ENCODE data around the gene GPR108. TPM values are rescaled to one million over a fixed set of nuclear protein-coding genes. Genes with fewer than 3 reads are reported as not detected.

Gene GPR108
- total and polyA plus RNA-seq, 2 of the 8 experiments (the other 6 are each of a cell fraction or from before 2014, with no cell fraction given), result 34.9 to 46.0 TPM

- Histone ChIP-seq H3K14ac (ENCODE audit: insufficient read length) (no peak overlapping the region), H3K4ac (replicated peaks; ENCODE audit: insufficient read length, low read depth, low read length) (no peak overlapping the region), H2BK5ac (ENCODE audit: low read depth, low read length) (peak overlapping the region; percentile 91; the same call in 1 of the 2 replicates), H3K79me1 (ENCODE audit: low read depth, low read length) (no peaks in the 10 kb centered on the region), H3K36me3 (ENCODE audit: control insufficient read depth in 2 of 4, insufficient read depth in 4 of 4, low read length in 3 of 4) (peaks cover 12 to 36% (median 21%) of the 10 kb centered on the region in 4 experiments), H4K20me1 (replicated peaks in 1 of 2; ENCODE audit: control insufficient read depth in 1 of 2, insufficient read depth in 2 of 2, low read length in 2 of 2) (peaks cover 0 to 3% of the 10 kb centered on the region in 2 experiments), H3K4me3 (ENCODE audit: extremely low read depth in 1 of 4, insufficient read depth in 2 of 4, low read depth in 3 of 4, low read length in 4 of 4) (peak overlapping the region; percentile 11 to 61 (median 47)), H3K23me2 (ENCODE audit: low read depth, low read length) (peaks cover 2% of the 10 kb centered on the region; the same call in 1 of the 2 replicates), H3K27me3 (replicated peaks in 1 of 4; ENCODE audit: control insufficient read depth in 3 of 4, extremely low read depth in 1 of 4, insufficient read depth in 3 of 4, low read length in 3 of 4) (no peaks in the 10 kb centered on the region), H4K5ac (ENCODE audit: insufficient read length, low read depth, low read length) (no peak overlapping the region), H3K27ac (ENCODE audit: low read depth, low read length) (peak overlapping the region; percentile 82), H2AK5ac (ENCODE audit: low read depth, low read length) (no peak overlapping the region), H4K91ac (replicated peaks; ENCODE audit: insufficient read length, low read length) (peak overlapping the region; percentile 5), H3K4me1 (replicated peaks in 1 of 4; ENCODE audit: control insufficient read depth in 3 of 4, insufficient read depth in 4 of 4, low read length in 3 of 4) (peaks cover 0 to 7% (median 5%) of the 10 kb centered on the region in 4 experiments; a peak in 6 of 7 replicates), H3K9ac (replicated peaks in 1 of 4; ENCODE audit: extremely low read depth in 1 of 4, low read depth in 3 of 4, low read length in 3 of 4) (peak overlapping the region in 2 of 4 experiments; percentile 56 to 65; a peak in 4 of 7 replicates), H2AFZ (ENCODE audit: low read length) (no peak overlapping the region), H3K18ac (ENCODE audit: extremely low read depth, low read length) (peak overlapping the region; percentile 90), H2BK15ac (ENCODE audit: low read length) (0 out of 2 replicates have a peak overlapping the region, but pooled peaks have one; percentile 61), H3K56ac (replicated peaks; ENCODE audit: insufficient read length, low read depth, low read length) (no peak overlapping the region), H3K23ac (ENCODE audit: insufficient read length) (no peak overlapping the region), H4K8ac (ENCODE audit: extremely low read depth, insufficient read depth, low read length) (peak overlapping the region; percentile 45; the same call in 1 of the 2 replicates), H3K9me3 (ENCODE audit: insufficient read depth in 2 of 2, low read depth in 1 of 2, low read length in 1 of 2) (no peaks in the 10 kb centered on the region), H2BK120ac (replicated peaks; ENCODE audit: low read depth, low read length) (no peak overlapping the region), H3K4me2 (ENCODE audit: insufficient read depth in 1 of 2, low read depth in 2 of 2, low read length in 2 of 2) (peak overlapping the region; percentile 10 to 71), H3K79me2 (ENCODE audit: control insufficient read depth in 1 of 2, insufficient read depth in 2 of 2, low read length in 2 of 2) (no peaks in the 10 kb centered on the region), H2BK20ac (ENCODE audit: low read length) (peak overlapping the region; percentile 80; the same call in 1 of the 2 replicates), H2BK12ac (ENCODE audit: low read depth, low read length) (peak overlapping the region; percentile 39; the same call in 1 of the 2 replicates)
- DNase-seq (ENCODE audit: low read depth in 1 of 2, low spot score in 2 of 2) (peak; percentile 97 to 100), FAIRE-seq (peak; percentile 96)
- POLR2A ChIA-PET (ENCODE audit: partially characterized antibody), result interaction anchor here (0.7 to 8.0 kb wide), 10 partner anchors 12 to 527 kb away, joined by 3 to 110 read pairs (median 4); partner anchors contain the start of genes GPR108, SH2D3A, TNFSF9 and TRIP10
- CTCF ChIA-PET (ENCODE audit: partially characterized antibody), result interaction anchor here (0.7 to 2.7 kb wide), 7 partner anchors 15 to 110 kb away, joined by 3 to 19 read pairs (median 8); partner anchors contain the start of genes GPR108 and SH2D3A
- WGBS, 2 experiments (ENCODE audit: extremely low coverage in 1 of 2, insufficient coverage in 1 of 2, insufficient read length in 1 of 2, insufficient replicate concordance in 2 of 2, low coverage in 1 of 2, low lambda C conversion rate in 2 of 2, missing lambda C conversion rate in 1 of 2), result 4% methylated on average over 45 of the region's 50 CpGs; no CpG with 5 or more reads in 1 of the 2 experiments
- TF ChIP-seq CTBP2 (IDR thresholded peaks at IDR 0.05; ENCODE audit: borderline replicate concordance, insufficient read depth, insufficient read length, low read length) (no peak), MAFK (IDR thresholded peaks at IDR 0.05; ENCODE audit: low read depth, low read length) (no peak)
These were observed 16.0 kb upstream of the GPR108 start for GRCh38 chr19:6753178-6754031.
